PFSK-1 (cell line): Measurements from ENCODE around the gene PRR22.

ENCODE experiments used
- POLR2AphosphoS5 ChIP-seq: IDR thresholded peaks from 2 replicates; pipeline ENCODE4 v1.6.1; 2012; ENCODE audit warnings: low read depth, mild to moderate bottlenecking, control low read depth, low read length, moderate library complexity
- SIN3A ChIP-seq: IDR thresholded peaks from 2 replicates; pipeline ENCODE4 v1.6.1; 2012; ENCODE audit warnings: mild to moderate bottlenecking, low read length, moderate library complexity, borderline replicate concordance; ENCODE audit not compliant: insufficient read depth

DNA sequence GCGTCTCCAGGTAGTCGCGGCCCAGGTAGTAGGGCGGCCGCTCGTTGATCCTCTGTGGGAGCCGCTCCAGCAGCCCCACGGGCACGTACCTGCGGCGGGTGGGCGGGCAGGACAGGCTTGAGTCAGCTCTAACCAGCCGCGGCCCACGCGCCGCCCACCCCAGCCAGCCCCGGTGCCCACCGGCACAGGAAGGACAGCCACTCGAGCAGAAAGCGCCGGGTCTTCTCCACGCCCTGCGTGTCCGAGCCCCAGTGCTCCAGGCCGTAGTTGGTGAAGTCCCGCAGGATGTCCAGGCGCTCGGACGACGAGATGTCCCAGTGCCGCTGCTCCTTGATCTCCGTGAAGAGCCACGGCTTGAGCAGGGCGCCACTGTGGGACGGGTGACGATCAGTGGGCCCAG, 877 bp upstream of the PRR22 start:
- TF ChIP-seq POLR2AphosphoS5 (no peak), SIN3A (no peak)
